HG02870 (cell line): Measurements from ENCODE around the gene NYAP1.

ENCODE experiments used
- ATAC-seq: cut with Tn5 transposase; IDR thresholded peaks from one replicate; pipeline ENCODE4 v1.9.1; 2021; ENCODE audit warnings: mild to moderate bottlenecking, moderate library complexity; ENCODE audit not compliant: unreplicated experiment

NYAP1 gene

DNA sequence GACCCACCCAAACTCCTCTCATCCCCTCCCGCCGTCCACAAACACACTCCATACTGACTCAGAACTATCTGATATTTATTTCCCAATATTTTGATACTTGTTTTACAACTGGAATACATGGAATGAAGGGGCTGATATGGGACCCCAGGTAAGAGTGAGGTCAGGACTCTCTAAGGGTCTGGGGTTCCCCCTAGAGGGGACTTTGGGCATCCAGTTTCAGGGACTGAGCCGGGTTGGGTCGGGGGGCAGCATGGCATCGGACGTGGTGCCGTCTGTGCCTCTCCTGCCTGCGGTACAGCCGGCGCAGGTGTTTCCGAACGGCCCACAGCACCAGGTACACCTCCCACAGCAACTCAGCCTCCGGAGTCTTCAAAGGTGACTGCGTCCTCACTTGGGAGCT, 27.2 kb upstream of the NYAP1 start:
- ATAC-seq: no peak

DNA sequence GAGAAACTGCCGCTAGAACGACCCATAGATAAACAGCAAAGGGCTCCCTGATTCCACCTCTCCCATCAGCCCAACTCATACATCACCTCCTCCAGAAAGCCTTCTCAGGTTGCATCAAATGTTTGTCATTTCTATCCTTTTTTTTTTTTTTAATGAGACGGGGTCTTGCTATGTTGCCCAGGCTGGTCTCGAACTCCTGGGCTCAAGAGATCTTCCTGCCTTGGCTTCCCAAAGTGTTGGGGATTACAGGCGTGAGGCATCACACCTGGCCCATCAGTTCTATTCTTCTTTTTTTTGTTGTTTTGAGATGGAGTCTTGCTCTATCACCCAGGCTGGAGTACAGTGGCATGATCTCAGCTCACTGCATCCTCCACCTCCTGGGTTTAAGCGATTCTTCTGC, 26.7 kb upstream of the NYAP1 start:
- no peak for ATAC-seq

DNA sequence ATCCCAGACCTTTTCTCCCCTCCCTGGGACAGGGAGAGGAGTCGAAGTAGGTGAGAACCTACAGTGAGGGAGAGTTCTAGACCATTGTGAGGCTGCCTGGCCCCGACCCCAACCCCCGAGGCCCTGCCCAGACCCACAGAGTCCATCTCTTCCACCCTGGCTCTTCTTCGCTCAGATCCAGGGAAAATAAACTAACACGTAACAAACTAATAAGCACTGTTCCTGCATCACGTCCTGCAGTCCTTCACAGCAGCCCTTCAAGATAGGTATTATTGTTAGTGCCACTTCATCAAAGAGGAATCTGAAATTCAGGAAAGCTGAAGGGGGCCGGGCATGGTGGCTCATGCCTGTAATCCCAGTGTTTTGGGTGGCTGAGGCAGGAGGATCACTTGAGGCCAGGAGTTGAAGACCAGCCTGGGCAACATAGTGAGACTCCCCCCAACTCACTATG, 19.5 kb upstream of the NYAP1 start, which contains the start of gene SPACDR:
TSS of gene SPACDR (minus strand) at position 51 of the 451 bp plus-strand sequence. CDS start 235 bp downstream, outside the sequence.
- no peak for ATAC-seq

DNA sequence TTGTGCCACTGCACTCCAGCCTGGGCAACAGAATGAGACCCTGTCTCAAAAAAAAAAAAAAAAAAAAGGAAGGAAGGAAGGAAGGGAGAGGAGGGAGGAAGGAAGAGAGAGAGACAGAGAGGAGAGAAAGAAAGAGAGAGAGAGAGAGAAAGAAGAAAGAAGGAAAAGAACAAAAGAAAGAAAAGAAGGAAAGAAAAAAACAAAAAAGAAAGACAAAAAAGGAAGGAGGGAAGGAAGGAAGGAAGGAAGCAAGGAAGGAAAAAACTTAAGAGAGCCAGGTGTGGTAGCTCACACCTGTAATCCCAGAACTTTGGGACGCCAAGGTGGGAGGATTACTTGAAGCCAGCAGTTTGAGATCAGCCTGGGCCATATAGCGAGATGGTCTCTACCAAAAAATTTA, 18.9 kb upstream of the NYAP1 start:
- no peak for ATAC-seq

DNA sequence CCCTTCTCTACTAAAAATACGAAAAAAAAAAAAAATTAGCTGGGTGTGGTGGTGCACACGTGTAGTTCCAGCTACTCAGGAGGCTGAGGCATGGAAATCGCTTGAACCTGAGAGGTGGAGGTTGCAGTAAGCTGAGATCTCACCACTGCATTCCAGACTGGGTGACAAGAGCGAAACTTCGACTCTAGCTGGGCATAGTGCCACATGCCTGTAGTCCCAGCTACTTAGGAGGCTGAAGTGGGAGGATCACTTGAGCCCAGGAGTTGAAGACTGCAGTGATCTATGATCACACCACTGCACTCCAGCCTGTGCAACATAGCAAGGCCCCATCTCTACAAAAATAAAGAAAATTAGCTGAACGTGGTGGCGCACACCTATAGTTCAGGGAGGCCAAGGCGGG, 18.4 kb upstream of the NYAP1 start:
- no peak for ATAC-seq

DNA sequence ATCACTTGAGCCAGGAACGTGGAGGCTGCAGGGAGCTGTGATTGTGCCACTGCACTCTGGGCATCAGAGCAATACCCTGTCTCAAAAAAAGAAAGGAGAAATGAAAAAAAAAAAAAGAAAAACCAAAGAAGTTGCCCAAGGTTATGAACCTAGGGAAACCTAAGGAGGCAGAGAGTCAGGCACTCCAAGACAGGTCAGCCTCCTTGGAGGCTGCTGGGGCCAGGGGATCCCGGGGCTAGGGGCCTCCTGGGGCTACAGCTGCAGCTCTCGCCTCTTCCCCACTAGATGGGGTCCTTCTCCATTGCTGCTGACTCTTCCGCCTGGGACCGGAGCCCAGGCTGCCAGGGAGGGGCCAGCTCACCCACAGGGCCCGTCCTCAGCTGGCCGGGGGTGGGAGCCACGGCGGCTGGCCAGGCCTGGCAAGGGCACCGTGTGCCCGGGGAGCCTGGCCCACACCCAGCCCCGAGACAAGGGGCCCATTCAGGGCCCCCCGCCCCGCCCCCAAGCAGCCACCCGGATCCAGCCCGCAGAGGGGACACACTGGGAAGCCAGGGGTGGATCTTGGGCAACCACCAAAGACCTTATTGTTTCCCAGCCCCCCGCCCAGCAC, 17.9 kb upstream of the NYAP1 start:
- no peak for ATAC-seq

DNA sequence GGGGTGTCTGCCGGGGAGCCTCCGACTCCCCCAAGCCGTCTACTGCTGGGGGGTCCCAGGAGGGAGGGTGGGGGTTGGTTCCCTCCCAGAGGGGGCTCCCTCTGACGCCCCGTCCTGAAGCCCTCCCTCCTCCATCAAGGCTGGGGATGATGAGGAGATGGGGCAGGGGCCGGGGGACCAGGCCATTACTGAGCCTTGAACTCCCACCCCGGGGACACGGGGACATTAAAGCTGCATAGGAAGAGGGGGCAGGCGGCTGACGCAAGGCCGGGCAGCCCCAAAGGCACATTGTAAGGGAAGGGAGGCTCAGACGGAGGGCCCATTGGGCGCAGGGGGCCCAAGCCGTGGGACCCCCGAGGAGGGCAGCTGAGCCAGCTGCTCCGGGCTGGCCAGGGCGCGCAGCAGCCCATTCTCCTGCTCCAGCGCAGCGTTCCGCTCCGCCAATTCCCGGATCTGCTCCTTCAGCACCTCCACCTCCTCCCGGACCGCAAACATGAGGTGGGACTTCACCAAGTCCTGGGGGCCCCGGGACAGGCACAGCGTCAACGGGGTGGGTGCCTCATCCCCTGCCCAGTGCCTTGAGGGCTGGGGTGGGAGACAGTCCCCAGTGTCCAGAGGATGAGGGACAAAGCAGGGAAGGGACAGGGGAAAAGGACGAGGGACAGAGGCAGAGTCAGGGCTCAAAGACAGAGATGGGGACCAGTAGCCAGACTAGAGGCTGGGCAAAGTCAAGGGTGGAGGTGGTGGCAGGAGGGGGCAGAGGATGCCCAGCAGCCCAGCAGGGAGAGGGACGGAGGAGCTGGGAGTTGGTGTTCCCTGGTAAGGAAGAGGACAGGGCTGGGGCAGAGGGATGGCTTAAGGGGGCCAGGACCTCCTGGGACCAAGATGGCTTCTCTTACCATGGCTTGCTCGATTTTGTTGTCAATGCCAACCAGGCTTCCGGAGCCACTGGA, 16.8 kb upstream of the NYAP1 start:
- ATAC-seq: no peak

DNA sequence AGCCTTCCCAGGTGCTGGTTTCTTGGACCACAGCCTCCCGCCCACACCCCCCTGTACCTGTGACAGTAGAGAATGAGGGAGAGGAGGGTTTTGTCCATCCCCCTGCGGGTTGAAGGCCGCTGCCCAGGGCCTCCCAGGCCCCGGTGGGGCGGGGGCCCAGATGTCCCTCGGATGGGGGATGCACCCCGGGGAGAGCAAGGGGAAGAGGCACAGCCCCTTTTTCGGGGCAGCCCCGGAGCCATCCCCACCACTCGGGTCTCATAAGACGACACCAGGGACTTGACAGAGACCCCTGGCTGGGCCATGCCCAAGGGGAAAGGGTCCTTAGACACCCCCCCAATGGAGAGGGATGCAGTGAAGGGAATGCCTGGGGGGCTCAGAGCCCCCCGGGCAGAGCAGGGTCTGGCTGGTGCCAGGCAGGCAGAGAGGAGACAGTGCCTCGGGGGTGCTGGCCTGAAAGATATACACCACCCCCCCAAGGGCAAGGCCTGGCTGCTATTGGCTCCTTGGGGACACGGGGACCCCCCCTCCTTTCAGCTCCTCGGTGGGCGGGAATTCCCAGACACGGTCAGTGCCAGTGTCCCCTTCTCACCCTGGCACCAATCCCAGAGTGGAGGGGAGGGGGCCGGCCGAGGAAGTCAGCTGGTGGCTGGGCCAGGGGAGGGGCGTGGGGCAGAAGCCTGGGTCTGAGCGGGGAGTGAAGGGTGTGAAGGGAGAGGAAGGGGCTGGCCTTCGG, 15.9 kb upstream of the NYAP1 start:
- ATAC-seq: no peak

DNA sequence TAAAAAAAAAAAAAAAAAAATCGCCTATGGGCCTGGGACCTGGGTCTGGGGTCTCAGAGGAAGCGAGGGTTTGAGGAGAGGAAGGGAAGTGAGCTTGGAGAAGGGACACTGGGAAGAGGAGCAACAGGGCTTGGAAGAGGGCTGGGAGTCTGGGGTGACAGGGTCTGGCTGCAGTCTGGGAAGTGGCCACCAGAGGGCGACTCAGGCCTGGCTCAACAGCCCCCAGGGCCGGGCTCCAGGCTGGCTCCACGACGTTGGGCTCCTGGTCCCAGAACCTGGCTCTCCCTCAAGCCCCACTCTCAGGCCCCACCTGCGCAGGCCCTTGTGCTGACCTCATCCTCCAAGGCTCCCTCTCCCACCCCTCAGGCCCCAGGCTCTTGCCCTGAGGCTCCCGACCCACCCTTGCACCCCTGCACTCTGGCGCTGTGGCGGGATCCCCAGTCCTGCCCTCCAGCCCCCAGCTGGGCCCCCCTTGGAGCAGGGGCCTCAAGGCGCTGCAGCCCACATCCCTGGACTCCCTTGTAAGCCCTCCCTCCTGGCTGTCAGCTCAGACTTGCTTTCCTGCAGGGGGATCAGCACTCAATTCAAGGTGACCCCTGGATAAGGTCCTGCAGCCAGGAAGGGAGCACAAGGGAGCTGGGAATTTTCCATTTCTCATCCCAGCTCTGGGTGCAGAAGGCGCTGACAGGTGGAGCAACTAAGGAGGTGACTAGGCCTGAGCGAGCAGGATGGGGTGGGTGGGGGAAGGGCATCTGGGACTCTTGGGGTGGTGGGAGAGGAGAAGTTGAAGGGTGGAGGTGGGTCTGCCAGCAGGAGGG, 14.3 kb upstream of the NYAP1 start:
- ATAC-seq: no peak

DNA sequence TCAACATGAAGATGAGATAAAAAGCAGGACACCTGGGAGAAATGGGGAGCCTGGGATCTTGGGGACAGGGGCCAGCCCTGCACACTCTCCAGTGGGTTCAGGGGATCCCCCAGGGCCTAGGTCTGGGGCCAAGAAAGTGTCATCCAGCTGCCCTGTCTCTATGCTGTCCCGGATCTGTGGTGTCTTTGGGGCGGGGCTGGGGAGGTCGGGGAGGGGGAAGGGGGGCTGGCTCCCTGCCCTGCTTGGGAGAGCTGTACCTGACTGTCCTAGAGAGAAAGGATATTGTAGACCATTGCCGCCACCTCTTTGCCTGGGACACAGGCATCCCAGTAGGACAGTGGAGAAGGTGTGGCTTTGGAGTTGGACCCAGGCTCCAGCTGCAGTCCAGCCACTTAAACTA, 12.7 kb upstream of the NYAP1 start:
- ATAC-seq: no peak

DNA sequence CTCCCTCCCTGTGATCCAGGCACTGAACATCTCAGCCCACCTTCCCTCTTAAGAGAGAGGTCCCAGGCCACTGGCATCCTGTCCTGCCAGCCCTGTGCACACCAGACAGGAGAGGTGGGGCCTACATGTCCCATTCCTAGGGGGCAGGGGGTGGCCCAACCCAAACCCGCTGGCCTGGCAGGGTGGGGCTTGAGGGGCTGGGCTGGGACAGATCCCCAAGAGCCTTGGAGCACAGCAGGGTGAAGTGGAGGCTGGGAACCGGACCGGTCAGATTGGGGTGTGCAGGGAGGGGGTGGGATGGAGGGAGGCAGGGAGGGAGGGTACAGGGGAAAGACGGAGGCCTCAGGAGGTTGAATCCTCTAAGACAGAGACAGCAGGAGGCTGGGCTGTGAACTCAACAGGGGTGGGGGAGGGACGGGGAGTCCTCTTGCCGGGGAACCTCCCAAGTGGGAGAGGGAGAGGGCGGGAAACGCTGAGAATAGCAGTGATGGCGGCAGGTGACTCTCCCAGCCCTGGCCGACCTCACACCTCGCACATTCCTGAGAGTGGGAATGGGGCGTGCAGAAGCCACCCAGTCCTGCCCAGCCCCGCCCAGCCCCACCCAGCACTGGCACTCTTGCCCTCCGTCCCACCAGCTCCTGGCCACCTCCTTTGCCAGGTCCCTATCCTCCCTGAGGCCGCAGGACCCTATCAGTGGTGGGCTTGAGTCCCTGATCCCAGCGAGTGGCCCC, 11.4 kb upstream of the NYAP1 start:
- no peak for ATAC-seq

DNA sequence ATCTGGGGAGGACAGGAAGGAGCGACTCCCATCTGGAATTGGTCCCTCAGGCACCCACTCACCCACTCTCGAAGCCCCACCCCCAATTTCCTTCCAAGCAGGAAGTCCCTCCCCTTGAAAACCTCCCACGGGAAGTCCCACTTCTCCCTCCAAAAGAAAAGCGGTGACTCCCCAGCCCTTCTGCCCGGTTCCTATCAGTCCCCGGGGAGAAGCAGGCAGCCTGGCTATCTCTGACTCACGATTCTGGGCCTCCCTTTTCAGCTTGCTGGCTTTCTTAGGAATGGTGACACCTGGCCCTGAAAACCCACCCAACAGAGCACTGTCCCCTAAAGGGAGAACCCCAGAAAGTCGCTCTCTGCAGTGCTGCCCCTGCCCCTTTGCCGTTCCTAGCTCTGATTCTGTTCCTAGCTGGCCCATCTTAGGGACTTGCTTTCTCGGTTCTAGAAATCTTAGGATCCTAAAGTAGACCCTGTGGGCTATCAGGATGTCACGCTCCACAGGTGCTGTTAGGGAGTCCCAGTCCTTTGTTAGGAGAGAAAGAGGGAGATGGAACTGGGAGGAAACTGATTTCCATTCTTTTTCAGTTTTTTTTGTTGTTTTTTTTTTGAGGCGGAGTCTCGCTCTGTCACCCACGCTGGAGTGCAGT, 10.8 kb upstream of the NYAP1 start:
- ATAC-seq: no peak

DNA sequence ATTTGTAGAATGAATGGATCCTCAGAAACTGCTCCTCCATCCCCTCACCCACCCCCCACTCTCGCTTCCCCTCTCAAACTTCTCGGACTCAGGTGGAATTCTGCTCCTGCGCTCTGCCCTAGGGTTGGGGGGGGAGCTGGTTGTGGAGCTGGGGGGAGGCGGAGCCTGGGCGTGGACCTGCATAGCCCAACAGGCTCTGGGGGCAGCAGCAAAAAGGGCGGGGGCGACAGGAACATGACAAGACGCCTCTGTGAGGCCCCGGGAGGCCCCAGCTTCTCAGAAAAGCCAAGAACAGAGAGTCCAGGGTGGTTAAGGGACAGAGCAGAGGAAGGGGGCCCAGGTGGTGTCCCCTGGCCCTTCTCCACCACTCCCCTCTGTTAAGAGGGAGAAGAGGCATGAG, 8.2 kb upstream of the NYAP1 start:
- no peak for ATAC-seq

DNA sequence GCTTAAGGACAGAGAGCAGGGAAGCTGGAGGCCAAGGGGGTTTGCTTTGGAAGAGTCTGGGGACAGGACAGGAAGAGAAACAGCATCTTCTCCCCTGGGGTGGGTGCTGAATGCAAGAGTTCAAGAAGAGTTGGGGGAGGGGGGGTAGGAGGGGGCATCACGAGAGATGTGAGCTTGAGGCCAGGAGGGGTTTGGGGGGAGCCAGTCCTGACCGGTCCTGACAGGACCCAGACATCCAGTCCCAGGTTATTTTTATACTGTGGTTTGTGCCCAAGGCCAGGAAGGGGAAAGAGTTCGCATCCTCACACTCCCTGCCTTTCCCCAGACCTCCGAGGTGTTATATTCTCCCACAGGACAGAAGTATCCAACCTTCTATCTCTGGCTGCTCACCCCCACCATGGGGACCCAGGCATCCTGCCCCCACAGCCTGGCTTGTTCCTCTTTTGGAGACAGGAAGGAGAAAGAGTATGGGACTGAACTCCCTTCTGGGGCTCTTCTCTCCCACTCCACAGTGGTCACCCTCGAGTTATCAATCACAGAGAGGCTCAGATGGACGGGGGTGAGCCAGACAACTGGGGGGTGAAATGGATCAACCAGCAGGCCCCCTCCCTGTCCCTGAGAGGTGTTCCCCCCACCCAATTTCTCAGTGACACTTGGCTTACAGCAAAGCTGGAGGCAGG, 7.5 kb upstream of the NYAP1 start:
- no peak for ATAC-seq

DNA sequence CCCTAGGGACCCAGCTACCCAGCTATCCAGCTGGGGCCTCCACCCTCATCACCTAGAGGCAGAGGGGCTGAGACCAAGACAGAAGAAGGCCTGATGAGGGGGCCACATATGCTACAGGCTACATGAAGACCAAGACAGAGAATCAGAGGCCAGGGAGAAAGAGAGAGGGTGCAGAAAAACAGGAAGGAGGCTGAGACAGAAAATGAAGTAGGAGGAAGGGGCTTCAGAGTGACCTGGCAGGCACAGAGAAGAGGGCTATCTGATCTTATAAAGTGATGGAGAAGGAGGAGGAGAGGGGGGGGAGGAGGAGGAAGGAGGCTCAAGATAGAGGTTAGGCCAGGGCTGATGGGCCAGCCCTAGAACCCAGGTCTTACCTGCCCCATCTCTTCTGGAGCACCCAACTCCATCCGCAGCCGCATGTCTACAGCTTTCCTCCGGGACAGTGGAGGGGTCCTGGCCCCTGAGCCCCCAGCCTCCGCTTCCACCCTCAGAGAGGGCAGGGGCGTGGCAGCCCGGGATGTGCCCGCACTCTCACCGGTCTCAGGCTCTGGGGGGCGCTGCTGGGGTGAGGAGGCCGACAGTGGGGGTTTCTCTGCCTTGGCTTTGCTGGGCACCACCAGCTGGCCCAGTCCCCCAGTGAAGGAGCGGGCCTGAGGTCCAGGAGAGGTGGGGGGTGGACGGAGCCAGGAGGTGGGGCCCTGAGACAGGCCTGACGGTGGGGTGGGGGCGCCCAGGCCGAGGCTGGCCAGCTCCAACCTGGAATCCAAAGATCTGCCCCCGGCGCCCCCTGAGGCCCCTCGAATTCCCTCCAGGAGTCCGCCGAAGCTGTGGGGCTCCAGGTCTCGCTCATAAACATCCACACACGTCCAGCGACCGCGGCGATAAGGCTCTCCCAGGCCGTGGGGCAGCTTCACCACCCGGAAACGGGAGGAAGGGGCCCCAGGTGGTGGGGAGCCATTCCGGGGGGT, 6.5 kb upstream of the NYAP1 start:
- no peak for ATAC-seq

DNA sequence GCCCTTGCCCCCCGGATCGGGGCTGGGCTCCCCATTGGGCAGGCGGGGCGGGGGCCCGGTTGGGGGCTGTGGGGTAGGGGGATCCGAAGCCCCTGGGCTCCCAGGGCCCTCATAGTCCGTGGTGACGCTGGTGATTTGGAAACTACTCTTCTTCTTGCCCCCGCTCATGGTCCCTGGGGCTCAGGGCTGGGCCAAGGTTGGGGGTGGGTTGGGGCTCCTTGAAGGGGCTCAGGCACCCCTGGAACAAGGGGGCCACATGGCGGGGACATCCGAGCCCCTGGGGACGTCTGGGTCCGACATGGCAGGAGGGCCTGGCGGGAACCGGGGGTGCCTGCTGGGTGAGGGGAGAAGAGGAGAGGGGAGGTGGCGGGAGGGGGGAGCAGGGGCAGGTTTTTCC, 5.9 kb upstream of the NYAP1 start:
- ATAC-seq: no peak

DNA sequence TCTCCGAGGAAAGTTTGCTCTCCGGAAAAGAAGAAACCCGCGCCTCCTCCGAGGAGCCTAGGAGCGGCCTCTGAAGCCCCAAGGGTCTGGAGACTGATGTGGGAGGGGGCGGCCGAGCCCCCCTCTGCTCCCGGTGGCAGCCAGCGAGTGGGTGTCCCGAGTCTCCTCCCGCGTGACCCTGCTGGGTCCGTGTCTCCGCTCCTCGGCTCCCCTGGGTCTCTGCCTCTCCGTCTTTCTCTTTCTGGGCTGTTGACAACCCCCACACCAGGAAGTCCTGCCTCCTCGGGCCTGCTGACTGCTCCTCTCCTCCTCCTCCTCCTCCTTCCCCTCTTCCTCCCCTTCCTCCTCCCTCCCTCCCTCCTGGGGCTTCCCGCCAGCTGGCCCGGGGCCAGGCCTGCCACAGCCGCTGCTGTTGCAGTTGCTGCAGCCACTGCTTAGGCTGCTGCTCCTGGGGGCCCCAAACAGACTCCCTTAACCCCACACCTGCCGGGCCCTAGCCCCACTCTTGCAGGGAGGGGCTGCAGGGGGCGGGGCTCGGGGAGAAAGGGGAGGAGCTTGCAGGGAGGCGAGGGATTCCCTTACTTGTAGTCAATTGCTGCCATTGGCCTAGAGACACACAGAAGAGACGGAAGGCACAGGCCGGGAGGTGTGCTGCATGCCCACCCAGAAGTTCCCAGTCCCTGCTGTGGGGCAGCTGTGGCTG, 4.6 kb upstream of the NYAP1 start, which contains the start of gene TSC22D4:
TSS of gene TSC22D4 (minus strand) at position 257 of the 703 bp plus-strand sequence. CDS start 1,176 bp downstream, outside the sequence.
- ATAC-seq: peak; percentile 65
